22Rv1 (cell line): ENCODE measurements around the gene FAM131A.

Experiments
- ZFX ChIP-seq: fragments of 450-650 bp; IDR thresholded peaks from 2 replicates; pipeline ENCODE4 v1.6.1; 2017; ENCODE audit warnings: antibody characterized with exemption, borderline replicate concordance
- TF ChIP-seq, protein P1 (sequence below): fragments of 450-650 bp; IDR thresholded peaks from 2 replicates; pipeline ENCODE4 v1.5.1; 2017; ENCODE audit warnings: mild to moderate bottlenecking

DNA sequence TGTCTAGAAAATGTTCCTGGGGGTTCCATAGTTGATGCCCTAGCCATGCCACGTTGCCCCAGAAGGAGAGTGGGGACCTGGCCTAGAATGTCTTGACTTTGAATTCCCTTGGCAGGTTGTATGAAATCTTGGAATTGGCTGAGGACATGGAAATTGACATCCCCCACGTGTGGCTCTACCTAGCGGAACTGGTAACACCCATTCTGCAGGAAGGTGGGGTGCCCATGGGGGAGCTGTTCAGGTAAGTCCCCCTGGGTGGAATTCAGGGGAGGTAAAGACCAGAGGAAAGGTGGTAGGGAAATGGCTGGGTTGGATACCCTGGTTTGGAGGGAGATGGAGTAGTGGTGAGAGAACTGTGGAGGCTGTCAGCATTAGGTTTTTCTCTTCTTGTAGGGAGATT is 8.9 kb upstream of the FAM131A start:
- TF ChIP-seq, protein P1, sequence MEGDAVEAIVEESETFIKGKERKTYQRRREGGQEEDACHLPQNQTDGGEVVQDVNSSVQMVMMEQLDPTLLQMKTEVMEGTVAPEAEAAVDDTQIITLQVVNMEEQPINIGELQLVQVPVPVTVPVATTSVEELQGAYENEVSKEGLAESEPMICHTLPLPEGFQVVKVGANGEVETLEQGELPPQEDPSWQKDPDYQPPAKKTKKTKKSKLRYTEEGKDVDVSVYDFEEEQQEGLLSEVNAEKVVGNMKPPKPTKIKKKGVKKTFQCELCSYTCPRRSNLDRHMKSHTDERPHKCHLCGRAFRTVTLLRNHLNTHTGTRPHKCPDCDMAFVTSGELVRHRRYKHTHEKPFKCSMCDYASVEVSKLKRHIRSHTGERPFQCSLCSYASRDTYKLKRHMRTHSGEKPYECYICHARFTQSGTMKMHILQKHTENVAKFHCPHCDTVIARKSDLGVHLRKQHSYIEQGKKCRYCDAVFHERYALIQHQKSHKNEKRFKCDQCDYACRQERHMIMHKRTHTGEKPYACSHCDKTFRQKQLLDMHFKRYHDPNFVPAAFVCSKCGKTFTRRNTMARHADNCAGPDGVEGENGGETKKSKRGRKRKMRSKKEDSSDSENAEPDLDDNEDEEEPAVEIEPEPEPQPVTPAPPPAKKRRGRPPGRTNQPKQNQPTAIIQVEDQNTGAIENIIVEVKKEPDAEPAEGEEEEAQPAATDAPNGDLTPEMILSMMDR, result no peak
- TF ChIP-seq ZFX, result no peak
